ENCODE data around the gene KRTAP10-8. TPM values are rescaled to one million over a fixed set of nuclear protein-coding genes. Genes with fewer than 3 reads are reported as not detected.
"Not testable (repeated sequence)": the region's sequence is repeated elsewhere in the genome, so short reads cannot be mapped to it uniquely, and the experiment has no call there.

The KRTAP10-8 gene
- total and polyA plus RNA-seq, 8 donors, result not detected

DNA sequence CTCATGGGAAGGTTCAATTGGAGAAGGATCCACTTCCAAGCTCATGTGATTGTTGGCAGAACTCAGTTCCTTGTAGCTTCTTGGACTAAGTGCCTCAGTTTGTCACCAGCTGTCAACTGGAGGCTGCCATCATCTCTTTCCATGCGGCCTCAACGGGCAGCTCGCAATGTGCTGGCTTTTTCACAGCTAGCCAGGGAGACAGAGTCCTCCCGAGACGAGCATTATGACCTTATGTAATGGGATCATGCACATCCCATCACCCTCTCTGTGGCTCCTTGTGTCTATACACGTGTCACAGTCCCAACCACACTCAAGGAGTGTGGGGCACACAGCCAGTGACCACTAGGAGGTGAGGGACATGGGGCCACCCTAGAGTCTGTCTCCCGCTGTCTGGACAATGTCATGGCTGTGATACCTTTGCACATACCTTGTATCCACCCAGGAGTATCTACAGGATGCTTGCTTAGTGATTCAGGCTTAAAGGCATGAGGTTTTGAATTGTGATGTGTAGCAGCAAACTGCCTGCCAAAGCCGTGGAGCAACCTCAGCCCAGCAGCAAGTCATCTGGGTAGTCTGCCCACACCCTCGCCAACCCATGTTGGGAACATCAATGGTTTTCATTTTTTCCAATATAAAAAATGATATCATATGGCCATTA lies 15.7 kb upstream of the KRTAP10-8 start:
- H3K4me1 ChIP-seq, result no peaks in the 10 kb centered on the region
- no peaks in the 10 kb centered on the region for H3K36me3 ChIP-seq
- peaks cover 0 to 17% (median 1%) of the 10 kb centered on the region in 4 donors for H3K9me3 ChIP-seq
- H3K27me3 ChIP-seq, result peaks cover 0 to 46% (median 7%) of the 10 kb centered on the region in 3 donors
- TF ChIP-seq EP300 (IDR thresholded peaks at IDR 0.05), result no peak
- TF ChIP-seq, protein P1, sequence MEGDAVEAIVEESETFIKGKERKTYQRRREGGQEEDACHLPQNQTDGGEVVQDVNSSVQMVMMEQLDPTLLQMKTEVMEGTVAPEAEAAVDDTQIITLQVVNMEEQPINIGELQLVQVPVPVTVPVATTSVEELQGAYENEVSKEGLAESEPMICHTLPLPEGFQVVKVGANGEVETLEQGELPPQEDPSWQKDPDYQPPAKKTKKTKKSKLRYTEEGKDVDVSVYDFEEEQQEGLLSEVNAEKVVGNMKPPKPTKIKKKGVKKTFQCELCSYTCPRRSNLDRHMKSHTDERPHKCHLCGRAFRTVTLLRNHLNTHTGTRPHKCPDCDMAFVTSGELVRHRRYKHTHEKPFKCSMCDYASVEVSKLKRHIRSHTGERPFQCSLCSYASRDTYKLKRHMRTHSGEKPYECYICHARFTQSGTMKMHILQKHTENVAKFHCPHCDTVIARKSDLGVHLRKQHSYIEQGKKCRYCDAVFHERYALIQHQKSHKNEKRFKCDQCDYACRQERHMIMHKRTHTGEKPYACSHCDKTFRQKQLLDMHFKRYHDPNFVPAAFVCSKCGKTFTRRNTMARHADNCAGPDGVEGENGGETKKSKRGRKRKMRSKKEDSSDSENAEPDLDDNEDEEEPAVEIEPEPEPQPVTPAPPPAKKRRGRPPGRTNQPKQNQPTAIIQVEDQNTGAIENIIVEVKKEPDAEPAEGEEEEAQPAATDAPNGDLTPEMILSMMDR (IDR thresholded peaks at IDR 0.05), result no peak
- no peak for TF ChIP-seq POLR2A (IDR thresholded peaks at IDR 0.05)
- no peak for TF ChIP-seq POLR2AphosphoS5 (IDR thresholded peaks at IDR 0.05)
- no peak for DNase-seq
- H3K4me3 ChIP-seq, result no peak overlapping the region
- intact Hi-C loops (cut with DNase I; ENCODE audit: low total_unique reads), result no loop called here
- 74 to 84% (median 76%) methylated on average over 6 to 9 of the region's 9 CpGs for WGBS, 5 donors
- no peak overlapping the region for H3K27ac ChIP-seq

DNA sequence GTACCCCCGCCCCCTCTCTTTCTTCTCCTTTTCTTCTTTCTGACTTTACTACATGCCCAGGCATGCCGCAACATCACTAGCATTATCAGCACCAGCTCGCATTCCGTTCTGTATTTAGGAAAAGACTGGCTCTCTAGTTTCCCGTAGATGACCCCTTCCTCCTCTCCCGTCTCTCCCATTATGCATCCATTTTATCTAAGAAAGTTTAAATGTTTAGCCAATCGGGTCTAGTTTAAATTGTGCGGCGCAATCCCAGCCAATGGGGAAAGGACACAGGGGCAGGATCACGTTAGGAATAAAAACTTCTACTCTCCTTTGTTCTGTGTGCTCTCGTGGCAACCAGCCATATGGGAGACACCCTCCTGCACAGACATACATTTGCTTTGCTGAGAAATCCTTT lies 13.8 kb upstream of the KRTAP10-8 start:
- WGBS, 5 donors, result 68 to 75% (median 73%) methylated on average over 11 of the region's 11 CpGs
- H3K36me3 ChIP-seq, result no peaks in the 10 kb centered on the region
- peaks cover 0 to 17% (median 1%) of the 10 kb centered on the region in 4 donors for H3K9me3 ChIP-seq
- no peak overlapping the region for H3K4me3 ChIP-seq
- H3K27me3 ChIP-seq, result peaks cover 0 to 48% (median 10%) of the 10 kb centered on the region in 3 donors
- H3K4me1 ChIP-seq, result no peaks in the 10 kb centered on the region
- TF ChIP-seq POLR2A (IDR thresholded peaks at IDR 0.05) (no peak), EP300 (IDR thresholded peaks at IDR 0.05) (no peak), POLR2AphosphoS5 (IDR thresholded peaks at IDR 0.05) (no peak)
- TF ChIP-seq, protein P1 (IDR thresholded peaks at IDR 0.05), result no peak
- no peak for DNase-seq
- intact Hi-C loops (cut with DNase I; ENCODE audit: low total_unique reads), result no loop called here
- H3K27ac ChIP-seq, result no peak overlapping the region

DNA sequence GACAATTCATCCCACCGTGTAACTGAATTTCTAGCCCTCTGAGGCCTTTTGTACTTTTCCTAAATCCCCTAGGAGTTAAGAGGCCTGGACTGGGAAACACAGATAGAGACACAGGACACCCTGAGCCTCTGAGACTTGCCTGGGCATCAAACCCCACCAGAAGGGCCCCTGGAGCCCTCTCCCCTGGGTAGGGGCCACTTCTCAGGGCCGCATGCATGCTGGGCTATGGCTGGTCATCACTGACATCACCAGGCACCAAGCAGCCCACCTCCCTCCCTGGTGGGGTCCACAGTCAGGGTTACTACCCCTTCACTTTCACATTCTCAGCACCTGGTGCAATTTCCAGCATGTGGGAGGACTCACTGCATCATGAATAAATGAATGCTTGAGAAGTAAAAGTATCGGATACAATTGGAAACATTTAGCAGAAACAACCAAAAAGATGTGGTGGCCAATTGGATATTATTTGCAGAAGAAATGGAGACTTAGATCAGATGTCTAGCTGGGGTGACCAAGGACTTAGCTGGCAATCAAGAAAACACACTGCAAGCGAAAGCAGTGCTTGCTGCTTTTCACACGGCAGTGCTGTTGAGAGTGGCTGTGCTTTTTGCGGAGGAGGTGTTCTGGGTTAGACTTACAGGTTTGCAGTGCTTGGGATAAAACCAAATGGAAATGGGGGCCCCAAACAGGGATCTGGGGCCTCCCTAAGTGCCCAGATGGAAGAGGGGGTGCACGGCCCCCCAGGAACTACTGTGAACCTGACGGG lies 12.4 kb upstream of the KRTAP10-8 start:
- Histone ChIP-seq H3K36me3 (no peaks in the 10 kb centered on the region), H3K9me3 (peaks cover 0 to 25% (median 1%) of the 10 kb centered on the region in 4 donors), H3K27ac (no peak overlapping the region), H3K27me3 (peaks cover 0 to 57% (median 10%) of the 10 kb centered on the region in 3 donors), H3K4me1 (no peaks in the 10 kb centered on the region), H3K4me3 (no peak overlapping the region)
- 80 to 86% (median 83%) methylated on average over 8 of the region's 8 CpGs for WGBS, 5 donors
- no peak for TF ChIP-seq EP300 (IDR thresholded peaks at IDR 0.05)
- TF ChIP-seq POLR2A (IDR thresholded peaks at IDR 0.05), result no peak
- no peak for TF ChIP-seq POLR2AphosphoS5 (IDR thresholded peaks at IDR 0.05)
- TF ChIP-seq, protein P1 (IDR thresholded peaks at IDR 0.05), result no peak
- no peak for DNase-seq
- intact Hi-C loops (cut with DNase I; ENCODE audit: low total_unique reads), result no loop called here

DNA sequence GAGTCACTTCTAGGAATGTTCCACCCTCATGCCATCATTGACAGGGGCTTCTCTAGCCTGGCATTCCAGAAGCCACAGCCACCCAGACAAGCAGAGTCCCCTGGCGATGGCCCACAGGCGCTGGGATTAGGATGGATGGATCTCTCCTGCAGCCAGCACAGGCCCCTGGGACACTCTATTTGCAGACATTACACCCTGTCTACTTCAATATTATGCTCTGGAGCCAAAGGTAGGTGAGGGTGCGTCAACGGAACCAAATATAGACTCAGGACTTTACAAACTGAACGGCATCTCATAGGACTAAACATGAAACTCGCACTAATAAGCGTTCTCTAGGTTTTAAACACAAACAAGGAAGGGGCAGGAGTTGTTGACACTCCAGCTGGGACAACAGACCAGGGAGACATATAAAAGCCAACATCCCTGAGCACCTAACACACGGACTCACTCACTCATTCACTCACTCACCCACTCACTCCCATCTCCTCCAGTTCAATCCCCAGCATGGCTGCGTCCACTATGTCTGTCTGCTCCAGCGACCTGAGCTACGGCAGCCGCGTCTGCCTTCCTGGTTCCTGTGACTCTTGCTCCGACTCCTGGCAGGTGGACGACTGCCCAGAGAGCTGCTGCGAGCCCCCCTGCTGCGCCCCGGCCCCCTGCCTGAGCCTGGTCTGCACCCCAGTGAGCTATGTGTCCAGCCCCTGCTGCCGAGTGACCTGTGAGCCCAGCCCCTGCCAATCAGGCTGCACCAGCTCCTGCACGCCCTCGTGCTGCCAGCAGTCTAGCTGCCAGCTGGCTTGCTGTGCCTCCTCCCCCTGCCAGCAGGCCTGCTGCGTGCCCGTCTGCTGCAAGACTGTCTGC lies 11.5 kb upstream of the KRTAP10-8 start, which contains the start of gene KRTAP10-7:
TSS of gene KRTAP10-7 (plus strand) at position 480 of the 861 bp plus-strand sequence. CDS start at position 505, 25 bp downstream.
- H3K4me1 ChIP-seq; DNase-seq; intact Hi-C loops (cut with DNase I; ENCODE audit: low total_unique reads); H3K4me3 ChIP-seq; H3K36me3 ChIP-seq; H3K27ac ChIP-seq: not testable (repeated sequence)
- Histone ChIP-seq H3K9me3 (peaks cover 0 to 27% (median 1%) of the 10 kb centered on the region in 4 donors), H3K27me3 (peaks cover 0 to 57% (median 13%) of the 10 kb centered on the region in 3 donors)
- 53 to 73% (median 62%) methylated on average over 15 to 23 of the region's 23 CpGs for WGBS, 5 donors

DNA sequence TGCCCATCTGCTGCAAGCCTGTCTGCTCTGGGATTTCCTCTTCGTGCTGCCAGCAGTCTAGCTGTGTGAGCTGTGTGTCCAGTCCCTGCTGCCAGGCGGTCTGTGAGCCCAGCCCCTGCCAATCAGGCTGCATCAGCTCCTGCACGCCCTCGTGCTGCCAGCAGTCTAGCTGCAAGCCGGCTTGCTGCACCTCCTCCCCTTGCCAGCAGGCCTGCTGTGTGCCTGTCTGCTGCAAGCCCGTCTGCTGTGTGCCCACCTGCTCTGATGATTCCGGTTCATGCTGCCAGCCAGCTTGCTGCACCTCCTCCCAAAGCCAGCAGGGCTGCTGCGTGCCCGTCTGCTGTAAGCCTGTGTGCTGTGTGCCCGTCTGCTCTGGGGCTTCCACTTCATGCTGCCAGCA lies 10.8 kb upstream of the KRTAP10-8 start:
- intact Hi-C loops (cut with DNase I; ENCODE audit: low total_unique reads); DNase-seq; H3K4me1 ChIP-seq; H3K4me3 ChIP-seq; H3K36me3 ChIP-seq; H3K27ac ChIP-seq: not testable (repeated sequence)
- WGBS, 5 donors, result 51 to 78% (median 69%) methylated on average over 3 to 10 of the region's 10 CpGs
- peaks cover 0 to 55% (median 13%) of the 10 kb centered on the region in 3 donors for H3K27me3 ChIP-seq
- peaks cover 0 to 27% (median 1%) of the 10 kb centered on the region in 4 donors for H3K9me3 ChIP-seq
